GM19452 (cell line): ENCODE data around the gene IFIT2.
"Not testable (repeated sequence)": the region's sequence is repeated elsewhere in the genome, so short reads cannot be mapped to it uniquely, and the experiment has no call there.

ENCODE experiments used
- ATAC-seq: cut with Tn5 transposase; IDR thresholded peaks from one replicate; pipeline ENCODE4 v1.9.1; 2021; ENCODE audit not compliant: unreplicated experiment

IFIT2 gene

GRCh38 chr10:89279421-89279869 lies 22.4 kb upstream of the IFIT2 start:
- no peak for ATAC-seq

GRCh38 chr10:89280508-89280907 lies 21.3 kb upstream of the IFIT2 start:
- ATAC-seq, result no peak

- ATAC-seq, result no peak
These were observed 20.0 kb upstream of the IFIT2 start for GRCh38 chr10:89281606-89282395.

GRCh38 chr10:89283025-89283935 lies 18.6 kb upstream of the IFIT2 start:
- ATAC-seq, result no peak

GRCh38 chr10:89283936-89284475 lies 17.8 kb upstream of the IFIT2 start:
- ATAC-seq, result no peak

- ATAC-seq, result not testable (repeated sequence)
These were observed 17.1 kb upstream of the IFIT2 start for GRCh38 chr10:89284711-89285110.

- ATAC-seq, result not testable (repeated sequence)
These were observed 16.5 kb upstream of the IFIT2 start for GRCh38 chr10:89285303-89285702.

GRCh38 chr10:89294721-89295239 lies 7.1 kb upstream of the IFIT2 start:
- ATAC-seq, result no peak

GRCh38 chr10:89295597-89295996 lies 6.2 kb upstream of the IFIT2 start:
- no peak for ATAC-seq

- no peak for ATAC-seq
These were observed 5.6 kb upstream of the IFIT2 start for GRCh38 chr10:89296220-89296648.

- no peak for ATAC-seq
These were observed 4.5 kb upstream of the IFIT2 start for GRCh38 chr10:89297356-89297755.

GRCh38 chr10:89297791-89298190 lies 4.1 kb upstream of the IFIT2 start:
- ATAC-seq, result no peak

GRCh38 chr10:89299031-89299430 lies 2.8 kb upstream of the IFIT2 start:
- ATAC-seq, result no peak

- no peak for ATAC-seq
These were observed 614 bp upstream of the IFIT2 start for GRCh38 chr10:89301232-89301631.

GRCh38 chr10:89302625-89303024 lies 779 bp downstream of the IFIT2 start:
- peak; percentile 2 for ATAC-seq

- no peak for ATAC-seq
These were observed 1.3 kb downstream of the IFIT2 start for GRCh38 chr10:89303161-89303560.

GRCh38 chr10:89304026-89304425 lies 2.2 kb downstream of the IFIT2 start:
- ATAC-seq, result no peak

- ATAC-seq, result no peak
These were observed 2.6 kb downstream of the IFIT2 start for GRCh38 chr10:89304446-89304845.

GRCh38 chr10:89304925-89305324 lies 3.1 kb downstream of the IFIT2 start:
- no peak for ATAC-seq

- ATAC-seq, result no peak
These were observed 4.1 kb downstream of the IFIT2 start for GRCh38 chr10:89305766-89306433.
